Ovary (tissue), 9 donors: ENCODE measurements around the gene TNK2. TPM values are rescaled to one million over a fixed set of nuclear protein-coding genes. Genes with fewer than 3 reads are reported as not detected.

Source experiments
- DNase-seq, 5 donors: peaks; one replicate each; pipeline ENCODE4 v3.0.0-alpha.2; 2019 to 2020
- H3K27ac ChIP-seq, 2 donors: fragments of 200-600 bp; one replicate each; pipeline versions ENCODE4 v1.5.1 to v1.8.0; 2019 to 2022
- H3K27me3 ChIP-seq: fragments of 200-600 bp; one replicate; pipeline ENCODE4 v1.8.0; 2022
- H3K36me3 ChIP-seq: fragments of 200-600 bp; sonication (generic); one replicate; pipeline ENCODE4 v1.5.1; 2019
- H3K4me1 ChIP-seq: one replicate; pipeline ENCODE4 v1.8.1; 2013; ENCODE audit warnings: mild to moderate bottlenecking, moderate library complexity; ENCODE audit not compliant: insufficient read depth
- H3K4me3 ChIP-seq: fragments of 200-600 bp; sonication (generic); one replicate; pipeline ENCODE4 v1.5.1; 2017
- H3K9me3 ChIP-seq, 2 donors: fragments of 200-600 bp in 1 of 2; sonication (generic) in 1 of 2; one replicate each; pipeline versions ENCODE4 v1.5.1 to v1.8.1; 2013 to 2019; ENCODE audit warnings: mild to moderate bottlenecking in 1 of 2, moderate library complexity in 1 of 2
- CTCF ChIP-seq, 3 donors: fragments of 450-650 bp in 2 of 3; fragments of 200-600 bp in 1 of 3; IDR thresholded peaks; one replicate each; pipeline versions ENCODE4 v1.5.1 to v1.8.0; 2016 to 2022; ENCODE audit warnings: antibody characterized with exemption in 3 of 3, mild to moderate bottlenecking in 1 of 3
- EP300 ChIP-seq: sonication (generic); formaldehyde crosslinking; IDR thresholded peaks from one replicate; pipeline ENCODE4 v1.6.1; 2017; ENCODE audit warnings: antibody characterized with exemption
- POLR2A ChIP-seq: fragments of 450-650 bp; IDR thresholded peaks from one replicate; pipeline ENCODE4 v1.6.1; 2017; ENCODE audit warnings: antibody characterized with exemption, mild to moderate bottlenecking, moderate library complexity
- WGBS, 3 donors: extraction: QIAGEN DNeasy Blood & Tissue Kit in 1 of 3; methylation state at CpG; one replicate each; pipeline versions ENCODE4 v1.1.5 to v1.1.7; 2013 to 2017; 5-methylcytosine and 5-hydroxymethylcytosine counted together
- intact Hi-C, 4 donors: fragments of 100-400 bp; cut with DNase I; formaldehyde crosslinking; loops; one replicate each; pipeline versions ENCODE4 v1.11.0 to v1.15.1; 2022 to 2023
- polyA plus RNA-seq, 2 donors: library from polyadenylated mRNA; stranded (reverse); fragments of 200-250 nt in 1 of 2; fragments of 350-450 nt in 1 of 2; fragmentation: Illumina TruSeq in 1 of 2; extraction: RNeasy Lipid Tissue Mini Kit (QIAGEN cat#74804) in 1 of 2; gene quantifications; one replicate each; pipeline ENCODE4 v1.2.3, GENCODE V29; 2013 to 2014
- total RNA-seq, 7 donors: library from RNA; depleted of rRNA in 2 of 7; stranded (reverse); fragments of >200 nt in 2 of 7; fragmentation: NEBNext Ultra II Directional in 3 of 7; extraction: Animal tissue kit (Norgen Biotek cat#: 25700) in 3 of 7; gene quantifications; one replicate each; pipeline versions ENCODE4 v1.1.0 to v1.2.4, GENCODE V29; 2016 to 2023
- donor health status: DM: no; HTN: no; CAD: no; lungs with moderate emphysema.
- donor health status: DM: no; HTN: no; CAD: no.
- donor health status: Bipolar disorder and iron deficiency.
- donor health status: DM: yes; HTN: yes; CAD: no.
- donor health status: DM: no; HTN: no; CAD: no.
- donor health status: DM: yes; HTN: yes; CAD: no.

The TNK2 gene
- total and polyA plus RNA-seq, 9 donors = 2.4 to 50.1 (median 32.4) TPM

- Histone ChIP-seq H3K27me3 (no peaks in the 10 kb centered on the region), H3K36me3 (no peaks in the 10 kb centered on the region), H3K9me3 (no peaks in the 10 kb centered on the region), H3K4me1 (no peaks in the 10 kb centered on the region), H3K4me3 (no peak overlapping the region), H3K27ac (no peak overlapping the region)
- TF ChIP-seq EP300 = no peak
- no peak for TF ChIP-seq POLR2A
- no peak for TF ChIP-seq CTCF (IDR thresholded peaks at IDR 0.05)
- DNase-seq = no peak
- WGBS, 3 donors = 83 to 89% (median 86%) methylated on average over 29 to 30 of the region's 30 CpGs
- intact Hi-C loops = loop anchor here in 1 of 4 donors (5.0 kb wide), 1 partner anchor 43 kb away; no protein-coding TSS in a partner anchor
These were observed 39.4 kb downstream of the TNK2 start for GRCh38 chr3:195868866-195869412.

DNA sequence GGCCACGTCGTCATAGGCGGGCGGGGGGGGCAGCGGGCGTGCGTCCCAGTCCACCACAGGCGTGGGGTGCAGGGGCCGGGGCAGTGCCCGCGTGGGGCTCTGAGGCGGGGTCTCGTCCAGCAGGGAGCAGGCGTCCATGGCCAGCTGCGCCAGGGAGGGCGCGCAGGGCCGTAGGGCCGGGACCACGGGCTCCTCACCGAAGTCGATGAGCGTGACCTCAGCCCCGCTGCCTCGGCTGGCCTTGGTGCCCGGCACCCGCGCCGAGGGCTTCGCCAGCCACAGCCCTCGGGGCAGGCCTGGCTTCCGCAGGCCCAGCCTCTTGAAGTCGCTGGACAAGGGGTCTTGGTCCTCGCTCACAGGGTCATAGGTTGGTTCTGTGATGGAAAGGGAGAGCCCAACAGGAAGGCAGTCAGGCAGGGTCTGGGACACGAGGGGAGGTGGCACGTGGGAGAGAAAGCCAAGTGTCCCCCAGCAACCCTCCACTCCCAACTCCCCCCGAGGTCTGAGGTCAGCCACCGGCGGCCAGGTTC is 40.0 kb downstream of the TNK2 start:
- Histone ChIP-seq H3K9me3 (no peaks in the 10 kb centered on the region), H3K27me3 (no peaks in the 10 kb centered on the region), H3K36me3 (no peaks in the 10 kb centered on the region), H3K4me1 (no peaks in the 10 kb centered on the region), H3K4me3 (no peak overlapping the region), H3K27ac (no peak overlapping the region)
- TF ChIP-seq CTCF (IDR thresholded peaks at IDR 0.05) (no peak), EP300 (no peak), POLR2A (no peak)
- 92 to 94% (median 93%) methylated on average over 34 to 39 of the region's 39 CpGs for WGBS, 3 donors
- intact Hi-C loops = loop anchor here in 1 of 4 donors (5.0 kb wide), 1 partner anchor 44 kb away; no protein-coding TSS in a partner anchor
- DNase-seq = no peak

DNA sequence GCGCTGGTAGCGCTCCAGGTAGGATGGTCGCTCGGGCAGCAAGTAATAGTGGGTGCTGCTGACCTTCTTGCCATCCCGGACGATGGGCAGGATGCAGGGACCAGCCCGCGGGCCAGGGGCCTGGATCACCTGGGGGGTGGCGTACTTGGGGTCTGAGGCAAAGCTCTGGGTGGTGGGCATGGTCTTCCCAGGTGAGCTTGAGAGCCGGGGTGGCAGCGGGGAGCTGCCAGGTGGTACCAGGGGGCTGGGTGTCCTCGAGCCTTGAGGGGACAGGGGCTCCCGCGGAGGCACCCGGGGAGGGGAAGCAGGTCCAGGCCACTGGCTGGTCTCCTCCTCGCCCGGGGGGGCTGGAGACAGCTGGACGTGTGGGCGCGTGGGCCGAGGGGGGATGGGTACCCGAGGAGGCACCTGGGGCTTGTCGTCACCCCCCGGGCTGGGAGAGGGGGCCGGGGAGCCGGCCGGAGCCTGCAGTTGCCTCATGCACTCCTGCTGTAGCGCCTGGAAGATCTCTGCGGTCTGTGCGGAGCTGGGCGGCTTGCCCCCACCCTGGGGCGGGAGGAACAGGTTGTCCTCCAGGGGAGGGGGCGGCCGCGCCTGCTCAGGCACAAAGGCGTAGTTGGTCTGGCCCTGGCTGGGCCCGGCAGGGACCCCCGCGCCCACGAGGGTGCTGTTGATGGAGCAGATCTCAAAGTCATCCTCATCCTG is 40.6 kb downstream of the TNK2 start:
- Histone ChIP-seq H3K4me3 (no peak overlapping the region), H3K27ac (no peak overlapping the region), H3K36me3 (no peaks in the 10 kb centered on the region), H3K9me3 (no peaks in the 10 kb centered on the region), H3K4me1 (no peaks in the 10 kb centered on the region), H3K27me3 (no peaks in the 10 kb centered on the region)
- DNase-seq = no peak
- no peak for TF ChIP-seq POLR2A
- no peak for TF ChIP-seq CTCF (IDR thresholded peaks at IDR 0.05)
- no peak for TF ChIP-seq EP300
- intact Hi-C loops = loop anchor here in 1 of 4 donors (5.0 kb wide), 1 partner anchor 45 kb away; no protein-coding TSS in a partner anchor
- WGBS, 3 donors = 82 to 91% (median 85%) methylated on average over 38 to 40 of the region's 40 CpGs

GRCh38 chr3:195866686-195867511 is 41.5 kb downstream of the TNK2 start:
- WGBS, 3 donors = 86 to 89% (median 86%) methylated on average over 29 to 30 of the region's 30 CpGs
- intact Hi-C loops = loop anchor here in 1 of 4 donors (5.0 kb wide), 1 partner anchor 45 kb away; no protein-coding TSS in a partner anchor
- Histone ChIP-seq H3K4me1 (no peaks in the 10 kb centered on the region), H3K27me3 (no peaks in the 10 kb centered on the region), H3K4me3 (no peak overlapping the region), H3K9me3 (no peaks in the 10 kb centered on the region), H3K27ac (no peak overlapping the region), H3K36me3 (no peaks in the 10 kb centered on the region)
- TF ChIP-seq CTCF (IDR thresholded peaks at IDR 0.05) = no peak
- no peak for TF ChIP-seq POLR2A
- no peak for TF ChIP-seq EP300
- no peak for DNase-seq
